GM23338 (cell line): Measurements from ENCODE around the gene FOXC2. TPM values are rescaled to one million over a fixed set of nuclear protein-coding genes. Genes with fewer than 3 reads are reported as not detected.

Experiments
- ATAC-seq: fragments of 200-7000 bp; cut with Tn5 transposase; 3 replicates; pipeline ENCODE4 v1.9.1; 2020
- DNase-seq: peaks from one replicate; pipeline ENCODE4 v3.0.0-alpha.2; 2015; ENCODE audit warnings: low spot score
- H2AFZ ChIP-seq: fragments of 200-600 bp; sonication (generic); 2 replicates; pipeline ENCODE4 v1.8.0; 2016; ENCODE audit warnings: antibody characterized with exemption, mild to moderate bottlenecking, moderate library complexity
- H3F3A ChIP-seq: fragments of 200-600 bp; sonication (generic); replicated peaks from 2 replicates; pipeline ENCODE4 v1.8.0; 2017; ENCODE audit warnings: antibody characterized with exemption, mixed run types, low read depth
- H3K27ac ChIP-seq: fragments of 200-600 bp; sonication (generic); 2 replicates; pipeline ENCODE4 v1.6.1; 2016; ENCODE audit warnings: low read depth
- H3K27me3 ChIP-seq: fragments of 200-600 bp; sonication (generic); 2 replicates; pipeline ENCODE4 v1.8.0; 2016; ENCODE audit warnings: mild to moderate bottlenecking, mixed run types, moderate library complexity; ENCODE audit not compliant: insufficient read depth
- H3K36me3 ChIP-seq: fragments of 200-600 bp; sonication (generic); 2 replicates; pipeline ENCODE4 v1.8.0; 2016; ENCODE audit warnings: mild to moderate bottlenecking; ENCODE audit not compliant: insufficient read depth
- H3K4me1 ChIP-seq: fragments of 200-600 bp; sonication (generic); 2 replicates; pipeline ENCODE4 v1.8.0; 2016; ENCODE audit warnings: mild to moderate bottlenecking, moderate library complexity; ENCODE audit not compliant: insufficient read depth
- H3K4me2 ChIP-seq: fragments of 200-600 bp; sonication (generic); 2 replicates; pipeline ENCODE4 v1.7.1; 2017; ENCODE audit warnings: mixed run types
- H3K4me3 ChIP-seq: fragments of 200-600 bp; sonication (generic); 2 replicates; pipeline ENCODE4 v1.6.1; 2016; ENCODE audit warnings: mixed run types
- H3K79me2 ChIP-seq: fragments of 200-600 bp; sonication (generic); replicated peaks from 2 replicates; pipeline ENCODE4 v1.8.0; 2017; ENCODE audit warnings: mild to moderate bottlenecking; ENCODE audit not compliant: insufficient read depth
- H3K9me2 ChIP-seq: fragments of 200-600 bp; sonication (generic); 2 replicates; pipeline ENCODE4 v1.8.0; 2017; ENCODE audit not compliant: insufficient read depth
- H4K20me1 ChIP-seq: fragments of 200-600 bp; sonication (generic); replicated peaks from 2 replicates; pipeline ENCODE4 v1.8.0; 2017; ENCODE audit warnings: mild to moderate bottlenecking; ENCODE audit not compliant: insufficient read depth
- H3K27ac Mint-ChIP-seq: 2 replicates; pipeline ENCODE4 v1.8.0; 2020; ENCODE audit warnings: inconsistent platforms, mild to moderate bottlenecking, moderate library complexity, mixed read lengths
- H3K27me3 Mint-ChIP-seq: 3 replicates; pipeline ENCODE4 v1.8.0; 2022; ENCODE audit warnings: low read depth, mild to moderate bottlenecking, moderate library complexity, mixed read lengths, inconsistent platforms; ENCODE audit not compliant: insufficient read depth, poor library complexity
- H3K36me3 Mint-ChIP-seq: 3 replicates; pipeline ENCODE4 v1.8.0; 2021; ENCODE audit warnings: low read depth, mild to moderate bottlenecking, inconsistent platforms, moderate library complexity, mixed read lengths
- H3K4me1 Mint-ChIP-seq: 3 replicates; pipeline ENCODE4 v1.8.0; 2020; ENCODE audit warnings: mild to moderate bottlenecking, inconsistent platforms, mixed read lengths
- H3K4me3 Mint-ChIP-seq: 3 replicates; pipeline ENCODE4 v1.8.0; 2021; ENCODE audit warnings: moderate library complexity, mild to moderate bottlenecking, inconsistent platforms, mixed read lengths
- H3K9me3 Mint-ChIP-seq: 3 replicates; pipeline ENCODE4 v1.8.0; 2020; ENCODE audit warnings: moderate library complexity, mild to moderate bottlenecking, inconsistent platforms, mixed read lengths
- EZH2 ChIP-seq: fragments of 200-600 bp; sonication (generic); IDR thresholded peaks from one replicate; pipeline ENCODE4 v1.8.0; 2017; ENCODE audit warnings: antibody characterized with exemption, mild to moderate bottlenecking, low read depth; ENCODE audit not compliant: unreplicated experiment
- EZH2phosphoT487 ChIP-seq: fragments of 200-600 bp; sonication (generic); IDR thresholded peaks from one replicate; pipeline ENCODE4 v1.8.1; 2018; ENCODE audit warnings: antibody characterized with exemption; ENCODE audit not compliant: unreplicated experiment
- JUNB ChIP-seq: IDR thresholded peaks from one replicate; pipeline ENCODE4 v1.6.1; 2016; ENCODE audit warnings: antibody characterized with exemption; ENCODE audit not compliant: unreplicated experiment
- NANOG ChIP-seq: IDR thresholded peaks from 2 replicates; pipeline ENCODE4 v1.6.1; 2016; ENCODE audit warnings: antibody characterized with exemption, borderline replicate concordance
- POLR2AphosphoS5 ChIP-seq: IDR thresholded peaks from 2 replicates; pipeline ENCODE4 v1.6.1; 2016; ENCODE audit warnings: antibody characterized with exemption, low read depth
- REST ChIP-seq: IDR thresholded peaks from one replicate; pipeline ENCODE4 v1.6.1; 2018; ENCODE audit warnings: antibody characterized with exemption; ENCODE audit not compliant: unreplicated experiment
- ZNF114 ChIP-seq: fragments of 250-450 bp; sonication (Bioruptor Pico); IDR thresholded peaks from 2 replicates; pipeline ENCODE4 v1.5.0; 2020; ENCODE audit warnings: mild to moderate bottlenecking, moderate library complexity
- ZNF331 ChIP-seq: fragments of 250-450 bp; sonication (Bioruptor Pico); IDR thresholded peaks from 2 replicates; pipeline ENCODE4 v1.5.0; 2020; ENCODE audit warnings: low read depth, mild to moderate bottlenecking, moderate library complexity
- ZNF462 ChIP-seq: fragments of 250-450 bp; sonication (Bioruptor Pico); IDR thresholded peaks from 2 replicates; pipeline ENCODE4 v1.5.0; 2020; ENCODE audit warnings: mild to moderate bottlenecking, moderate library complexity
- polyA plus RNA-seq: library from polyadenylated mRNA; unstranded; fragments of >200 nt; fragmentation: Nextera tagmentation; extraction: Ambion mirVana; gene quantifications from 2 replicates; pipeline ENCODE4 v1.2.1, GENCODE V29; 2016
- total RNA-seq: library from RNA; depleted of rRNA; stranded (reverse); fragments of >200 nt; shearing (Covaris generic); gene quantifications from 2 replicates; pipeline ENCODE4 v1.2.3, GENCODE V29; 2014
- TF ChIP-seq, protein P1 (sequence below), 2 experiments: fragments of 200-600 bp in 1 of 2; sonication (generic) in 1 of 2; conservative IDR thresholded peaks; 2 replicates each; pipeline versions ENCODE4 v1.5.1 to v1.6.1; 2016 to 2017; ENCODE audit warnings: antibody characterized with exemption in 2 of 2, low read depth in 2 of 2, mild to moderate bottlenecking in 2 of 2, moderate library complexity in 1 of 2

Gene FOXC2
- total and polyA plus RNA-seq, 2 experiments from 2014 or later: 0.16 TPM; not detected in 1

- TF ChIP-seq ZNF462 (no peak), ZNF331 (CRISPR knock-in tag) (no peak), REST (no peak), POLR2AphosphoS5 (no peak), EZH2phosphoT487 (no peak), NANOG (no peak)
Measured at GRCh38 chr16:86546638-86547013, 20.0 kb upstream of the FOXC2 start (continued).

- H3K27me3 ChIP-seq: no peaks in the 10 kb centered on the region
- H3K4me1 Mint-ChIP-seq: no peaks in the 10 kb centered on the region
- no peak for DNase-seq
- no peaks in the 10 kb centered on the region for H3K9me2 ChIP-seq
- H3K36me3 ChIP-seq: peaks cover 4% of the 10 kb centered on the region; the same call in 1 of the 2 replicates
- H4K20me1 ChIP-seq: no peaks in the 10 kb centered on the region
- no peak overlapping the region for H3K4me3 ChIP-seq
- no peaks in the 10 kb centered on the region for H3K9me3 Mint-ChIP-seq
- no peak overlapping the region for H3K4me3 Mint-ChIP-seq
- no peak overlapping the region for H3K27ac Mint-ChIP-seq
- H2AFZ ChIP-seq: no peak overlapping the region
- no peaks in the 10 kb centered on the region; the same call in 2 of the 3 replicates for H3K36me3 Mint-ChIP-seq
- no peaks in the 10 kb centered on the region for H3K79me2 ChIP-seq
- ATAC-seq: no peak
- H3K27me3 Mint-ChIP-seq: no peaks in the 10 kb centered on the region
- H3K27ac ChIP-seq: no peak overlapping the region
- H3F3A ChIP-seq: no peaks in the 10 kb centered on the region
- no peak overlapping the region for H3K4me2 ChIP-seq
- H3K4me1 ChIP-seq: no peaks in the 10 kb centered on the region
- TF ChIP-seq REST (no peak), POLR2AphosphoS5 (no peak), ZNF114 (CRISPR knock-in tag) (no peak), JUNB (no peak), ZNF331 (CRISPR knock-in tag) (no peak), EZH2phosphoT487 (no peak), EZH2 (no peak)
- TF ChIP-seq, protein P1, sequence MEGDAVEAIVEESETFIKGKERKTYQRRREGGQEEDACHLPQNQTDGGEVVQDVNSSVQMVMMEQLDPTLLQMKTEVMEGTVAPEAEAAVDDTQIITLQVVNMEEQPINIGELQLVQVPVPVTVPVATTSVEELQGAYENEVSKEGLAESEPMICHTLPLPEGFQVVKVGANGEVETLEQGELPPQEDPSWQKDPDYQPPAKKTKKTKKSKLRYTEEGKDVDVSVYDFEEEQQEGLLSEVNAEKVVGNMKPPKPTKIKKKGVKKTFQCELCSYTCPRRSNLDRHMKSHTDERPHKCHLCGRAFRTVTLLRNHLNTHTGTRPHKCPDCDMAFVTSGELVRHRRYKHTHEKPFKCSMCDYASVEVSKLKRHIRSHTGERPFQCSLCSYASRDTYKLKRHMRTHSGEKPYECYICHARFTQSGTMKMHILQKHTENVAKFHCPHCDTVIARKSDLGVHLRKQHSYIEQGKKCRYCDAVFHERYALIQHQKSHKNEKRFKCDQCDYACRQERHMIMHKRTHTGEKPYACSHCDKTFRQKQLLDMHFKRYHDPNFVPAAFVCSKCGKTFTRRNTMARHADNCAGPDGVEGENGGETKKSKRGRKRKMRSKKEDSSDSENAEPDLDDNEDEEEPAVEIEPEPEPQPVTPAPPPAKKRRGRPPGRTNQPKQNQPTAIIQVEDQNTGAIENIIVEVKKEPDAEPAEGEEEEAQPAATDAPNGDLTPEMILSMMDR (conservative IDR thresholded peaks at IDR 0.05; ENCODE audit: low read depth in 2 of 2): no peak
Measured at GRCh38 chr16:86547286-86547685, 19.3 kb upstream of the FOXC2 start.
